Stimulated activated CD8-positive, alpha-beta memory T cell treated with anti-CD3 and anti-CD28 coated beads, Interleukin-15, amount 100 ng/mL, for 24 hours (primary cell): ENCODE data around the gene SMARCA4.

Source experiments
- DNase-seq: peaks from one replicate; pipeline ENCODE4 v3.0.0-alpha.2; 2020; ENCODE audit warnings: low read depth

The SMARCA4 gene

GRCh38 chr19:10960314-10961072, at the start of gene SMARCA4:
Gene SMARCA4 (plus strand): TSS chr19:10961030. CDS start chr19:10984152, 23,122 bp downstream.
- DNase-seq, result peak; percentile 95

GRCh38 chr19:10911579-10912363, 49.1 kb upstream of the SMARCA4 start:
- DNase-seq, result no peak

- DNase-seq, result no peak
Observed at GRCh38 chr19:10912619-10913018, 48.2 kb upstream of the SMARCA4 start.

GRCh38 chr19:10913716-10914340, 47.0 kb upstream of the SMARCA4 start:
- DNase-seq, result no peak

- no peak for DNase-seq
Observed at GRCh38 chr19:10915130-10916091, 45.4 kb upstream of the SMARCA4 start.

- DNase-seq, result no peak
Observed at GRCh38 chr19:10916602-10917001, 44.2 kb upstream of the SMARCA4 start.

- DNase-seq, result no peak
Observed at GRCh38 chr19:10918359-10918758, 42.5 kb upstream of the SMARCA4 start.

- no peak for DNase-seq
Observed at GRCh38 chr19:10919352-10920287, 41.2 kb upstream of the SMARCA4 start.

GRCh38 chr19:10920288-10920655, 40.6 kb upstream of the SMARCA4 start:
- DNase-seq, result no peak

GRCh38 chr19:10920781-10921180, 40.0 kb upstream of the SMARCA4 start:
- no peak for DNase-seq

GRCh38 chr19:10921199-10921909, 39.5 kb upstream of the SMARCA4 start:
- DNase-seq, result no peak

- no peak for DNase-seq
Observed at GRCh38 chr19:10921910-10922637, 38.8 kb upstream of the SMARCA4 start.

GRCh38 chr19:10922638-10923014, 38.2 kb upstream of the SMARCA4 start:
- no peak for DNase-seq

GRCh38 chr19:10923260-10924112, 37.3 kb upstream of the SMARCA4 start:
- DNase-seq, result no peak

GRCh38 chr19:10924597-10924996, 36.2 kb upstream of the SMARCA4 start:
- DNase-seq, result no peak

GRCh38 chr19:10927730-10928562, 32.9 kb upstream of the SMARCA4 start:
- no peak for DNase-seq
